CD4-positive, alpha-beta T cell treated with Interferon alpha-2 for 1 hour (primary cell): ENCODE results near the gene TRPM5.
A peak's percentile ranks its signal among the peaks of the same experiment; 100 is the strongest.

ENCODE experiments used
- DNase-seq, 2 donors: peaks; one replicate each; pipeline ENCODE4 v3.0.0-alpha.2; 2020 to 2022

The TRPM5 gene

DNA sequence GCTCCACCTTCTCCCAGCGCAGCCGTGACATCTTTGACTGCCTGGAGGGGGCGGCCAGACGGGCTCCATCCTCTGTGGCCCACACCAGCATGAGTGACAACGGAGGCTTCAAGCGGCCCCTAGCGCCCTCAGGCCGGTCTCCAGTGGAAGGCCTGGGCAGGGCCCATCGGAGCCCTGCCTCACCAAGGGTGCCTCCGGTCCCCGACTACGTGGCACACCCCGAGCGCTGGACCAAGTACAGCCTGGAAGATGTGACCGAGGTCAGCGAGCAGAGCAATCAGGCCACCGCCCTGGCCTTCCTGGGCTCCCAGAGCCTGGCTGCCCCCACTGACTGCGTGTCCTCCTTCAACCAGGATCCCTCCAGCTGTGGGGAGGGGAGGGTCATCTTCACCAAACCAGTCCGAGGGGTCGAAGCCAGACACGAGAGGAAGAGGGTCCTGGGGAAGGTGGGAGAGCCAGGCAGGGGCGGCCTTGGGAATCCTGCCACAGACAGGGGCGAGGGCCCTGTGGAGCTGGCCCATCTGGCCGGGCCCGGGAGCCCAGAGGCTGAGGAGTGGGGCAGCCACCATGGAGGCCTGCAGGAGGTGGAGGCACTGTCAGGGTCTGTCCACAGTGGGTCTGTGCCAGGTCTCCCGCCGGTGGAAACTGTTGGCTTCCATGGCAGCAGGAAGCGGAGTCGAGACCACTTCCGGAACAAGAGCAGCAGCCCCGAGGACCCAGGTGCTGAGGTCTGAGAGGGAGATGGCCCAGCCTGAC lies 41.2 kb downstream of the TRPM5 start:
- no peak for DNase-seq

DNA sequence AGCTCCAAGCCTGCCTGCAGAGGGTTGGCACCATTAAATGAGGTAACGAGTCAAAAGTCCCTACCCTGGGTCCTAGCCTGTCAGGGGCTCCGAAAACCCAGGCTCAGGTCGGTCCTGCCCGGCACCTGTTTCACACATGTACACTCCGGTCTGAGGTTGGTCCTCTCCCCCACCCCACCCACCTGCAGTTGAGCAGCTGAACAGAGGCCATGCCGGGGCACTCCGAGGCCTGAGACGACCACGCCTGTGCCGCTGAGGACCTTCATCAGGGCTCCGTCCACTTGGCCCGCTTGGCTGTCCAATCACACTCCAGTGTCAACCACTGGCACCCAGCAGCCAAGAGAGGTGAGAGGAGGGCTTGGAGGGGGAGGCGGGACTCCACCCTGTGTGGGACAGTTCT lies 42.2 kb downstream of the TRPM5 start:
- DNase-seq: no peak

DNA sequence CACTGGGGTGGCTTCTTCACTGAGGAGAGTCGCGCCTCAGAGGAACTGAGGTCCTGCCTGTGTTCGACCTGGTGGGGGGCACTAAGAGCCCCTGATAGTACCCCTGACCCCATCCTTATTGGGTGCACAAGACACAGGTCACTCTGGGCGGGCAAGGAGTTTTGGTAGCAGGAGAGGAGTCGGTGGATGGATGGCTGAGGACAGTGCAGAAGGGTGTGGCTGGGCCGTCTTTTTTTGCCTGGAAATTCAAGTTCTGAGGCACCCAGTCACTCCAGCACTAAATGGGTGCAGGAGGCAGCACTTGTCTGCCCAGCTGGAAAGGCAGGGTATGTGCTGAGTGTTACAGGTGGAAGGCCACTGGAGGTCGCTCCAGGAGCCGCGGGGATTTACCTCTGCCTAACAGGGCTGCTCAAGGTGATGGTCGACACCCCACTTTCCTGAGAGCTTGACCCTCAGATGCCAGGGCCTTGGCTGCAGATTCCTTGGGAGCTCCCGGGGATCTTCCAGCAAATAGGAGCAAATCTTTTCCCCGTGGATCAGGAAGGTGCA lies 42.8 kb downstream of the TRPM5 start:
- DNase-seq: no peak

DNA sequence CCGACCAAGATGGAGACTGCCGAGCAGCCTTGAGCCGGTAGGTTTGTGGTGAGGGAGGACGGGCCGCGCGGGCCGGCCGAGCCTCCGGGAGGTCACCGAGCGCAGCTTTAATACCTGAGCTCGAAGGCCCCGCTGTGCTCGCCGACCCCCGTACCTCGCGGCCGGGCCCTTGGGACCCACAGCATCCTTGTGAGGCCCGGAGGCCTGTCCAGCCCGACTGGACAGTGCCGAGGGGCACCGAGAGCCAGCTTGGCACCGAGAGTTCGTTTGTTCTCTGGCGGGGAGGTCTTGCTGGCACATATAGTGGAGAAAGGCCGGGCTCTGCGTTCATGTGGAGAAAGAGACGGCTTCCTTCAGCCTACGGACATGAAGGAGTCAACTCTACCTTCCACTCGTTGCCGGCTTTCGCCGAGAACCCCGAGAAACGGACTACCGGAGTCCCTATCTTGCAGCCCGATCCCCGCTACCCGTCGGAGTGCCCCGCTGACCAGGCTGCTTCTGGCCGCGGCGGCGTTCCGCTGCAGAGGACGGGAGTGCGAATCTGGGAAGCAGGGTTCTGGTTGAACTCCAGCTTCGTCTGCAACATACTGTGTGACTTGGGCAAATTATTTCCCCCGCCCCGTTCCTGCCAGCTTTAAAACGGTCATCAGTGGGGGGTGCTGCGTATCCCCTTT lies 43.4 kb downstream of the TRPM5 start:
- no peak for DNase-seq

DNA sequence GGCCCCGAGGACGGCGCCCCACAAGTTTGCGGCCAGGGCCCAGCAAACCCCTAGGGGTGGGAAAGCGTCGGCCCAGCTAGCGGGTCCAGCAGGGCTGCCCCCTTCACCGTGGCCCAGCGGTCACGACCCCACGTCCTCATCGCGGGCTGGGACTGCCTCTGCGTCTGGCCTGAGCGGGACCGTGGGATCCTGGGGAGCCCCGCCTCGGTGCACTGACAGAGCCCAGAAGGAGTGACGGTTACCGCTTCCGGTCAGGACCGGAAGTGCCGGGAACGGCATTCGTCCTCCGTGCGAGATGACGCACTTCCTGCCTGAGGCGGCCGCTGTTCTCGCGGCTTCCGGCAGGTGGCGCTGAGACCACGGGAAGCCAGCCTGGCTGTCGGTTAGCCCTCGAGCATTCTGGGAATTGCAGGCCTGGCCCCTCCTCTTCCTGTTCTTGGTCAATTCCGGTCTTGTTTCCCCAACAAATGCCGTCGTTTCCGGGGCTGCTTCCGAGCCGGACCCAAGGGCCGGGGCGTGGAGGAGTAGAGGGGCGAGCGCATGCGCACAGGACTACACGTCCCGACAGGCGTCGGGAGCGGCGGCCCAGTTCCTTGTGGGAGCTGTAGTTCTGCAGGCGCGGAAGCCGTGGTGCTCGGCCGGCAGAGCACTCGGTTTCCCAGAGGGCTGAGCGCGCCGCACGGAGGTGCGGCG lies 44.1 kb downstream of the TRPM5 start, which contains the start of gene TSSC4:
Gene TSSC4, plus strand, starts transcription at position 682 of the 693 bp plus-strand sequence. CDS start 1,884 bp downstream, outside the sequence.
- DNase-seq: peak; percentile 100

DNA sequence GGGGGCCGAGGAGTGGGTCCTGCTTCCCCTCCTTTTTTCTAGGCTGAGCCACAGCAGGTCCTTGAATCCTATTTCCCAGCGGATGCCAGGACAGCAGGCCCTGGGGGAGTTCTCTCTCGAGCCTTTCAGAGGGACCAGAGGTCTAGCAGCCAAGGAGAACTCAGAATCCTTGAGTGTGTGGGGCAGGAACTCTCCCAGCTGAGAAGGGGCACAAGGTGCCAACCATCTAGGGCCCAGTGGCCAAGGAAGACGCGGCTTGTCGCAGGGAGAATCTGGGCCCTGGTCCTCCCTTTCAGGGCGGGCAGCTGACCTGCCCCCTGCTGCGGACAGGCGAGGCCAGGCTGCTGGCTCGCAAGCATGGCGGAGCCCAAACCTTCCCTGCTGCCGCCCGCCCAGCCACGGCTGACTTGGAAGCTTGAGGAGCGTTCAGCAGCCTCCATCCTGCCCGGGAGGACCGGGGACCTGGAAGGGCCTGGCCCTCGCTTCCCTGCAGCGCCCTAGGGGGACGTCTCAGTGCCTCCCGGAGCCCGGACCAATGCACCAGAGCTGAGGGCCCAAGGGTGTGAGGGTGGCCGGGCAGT lies 44.7 kb downstream of the TRPM5 start:
- no peak for DNase-seq

DNA sequence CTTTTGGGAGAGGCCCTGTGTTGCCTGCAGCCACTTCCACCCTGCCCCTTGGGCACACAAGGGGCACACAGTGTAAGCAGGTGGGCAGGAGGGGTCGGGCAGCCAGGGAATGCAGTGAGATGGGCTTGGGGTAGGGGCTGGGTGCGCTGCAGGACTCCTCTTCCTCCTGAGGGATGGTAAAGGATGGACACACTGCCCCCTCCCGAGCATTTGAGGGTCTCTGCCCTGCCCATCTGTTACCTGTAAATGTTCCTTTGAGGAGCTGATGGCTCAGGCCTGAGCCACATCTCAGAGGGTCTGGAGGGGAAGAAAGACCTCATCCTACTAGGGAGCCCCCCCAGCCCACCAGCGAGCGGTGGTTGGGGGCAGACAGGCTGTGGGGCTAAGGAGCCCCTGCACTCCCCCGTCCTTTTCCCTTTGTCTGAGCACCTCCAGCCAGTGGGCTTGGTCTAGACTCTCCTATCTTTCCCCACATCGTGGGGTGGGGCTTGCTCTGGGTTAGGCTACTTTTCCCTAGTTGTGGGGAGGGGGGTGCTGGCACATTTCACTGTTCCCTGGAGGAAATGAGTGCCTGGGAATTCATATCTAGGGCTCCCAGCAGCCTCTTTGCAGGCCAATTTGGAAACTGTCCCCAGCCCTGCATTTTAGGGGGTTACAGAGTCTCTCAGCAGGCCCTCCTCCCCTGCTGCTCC lies 45.5 kb downstream of the TRPM5 start:
- no peak for DNase-seq

DNA sequence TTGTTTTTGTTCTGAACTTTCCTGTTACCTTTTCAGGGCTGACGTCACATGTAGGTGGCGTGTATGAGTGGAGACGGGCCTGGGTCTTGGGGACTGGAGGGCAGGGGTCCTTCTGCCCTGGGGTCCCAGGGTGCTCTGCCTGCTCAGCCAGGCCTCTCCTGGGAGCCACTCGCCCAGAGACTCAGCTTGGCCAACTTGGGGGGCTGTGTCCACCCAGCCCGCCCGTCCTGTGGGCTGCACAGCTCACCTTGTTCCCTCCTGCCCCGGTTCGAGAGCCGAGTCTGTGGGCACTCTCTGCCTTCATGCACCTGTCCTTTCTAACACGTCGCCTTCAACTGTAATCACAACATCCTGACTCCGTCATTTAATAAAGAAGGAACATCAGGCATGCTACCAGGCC lies 47.3 kb downstream of the TRPM5 start:
- no peak for DNase-seq

DNA sequence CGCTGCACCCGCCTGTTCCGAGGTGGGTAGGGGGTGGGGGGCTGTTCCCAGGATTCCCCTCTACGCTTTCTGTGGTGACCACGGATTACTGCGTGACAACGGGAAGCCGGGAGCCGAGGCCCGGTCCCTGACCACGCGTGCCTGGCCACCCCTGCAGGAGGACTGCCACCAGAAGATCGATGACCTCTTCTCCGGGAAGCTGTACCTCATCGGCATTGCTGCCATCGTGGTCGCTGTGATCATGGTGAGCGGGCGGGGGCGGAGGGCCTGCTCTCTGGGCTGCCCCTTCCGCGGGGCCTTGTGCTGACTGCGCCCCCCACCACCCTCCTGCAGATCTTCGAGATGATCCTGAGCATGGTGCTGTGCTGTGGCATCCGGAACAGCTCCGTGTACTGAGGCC lies 47.8 kb downstream of the TRPM5 start:
- no peak for DNase-seq

DNA sequence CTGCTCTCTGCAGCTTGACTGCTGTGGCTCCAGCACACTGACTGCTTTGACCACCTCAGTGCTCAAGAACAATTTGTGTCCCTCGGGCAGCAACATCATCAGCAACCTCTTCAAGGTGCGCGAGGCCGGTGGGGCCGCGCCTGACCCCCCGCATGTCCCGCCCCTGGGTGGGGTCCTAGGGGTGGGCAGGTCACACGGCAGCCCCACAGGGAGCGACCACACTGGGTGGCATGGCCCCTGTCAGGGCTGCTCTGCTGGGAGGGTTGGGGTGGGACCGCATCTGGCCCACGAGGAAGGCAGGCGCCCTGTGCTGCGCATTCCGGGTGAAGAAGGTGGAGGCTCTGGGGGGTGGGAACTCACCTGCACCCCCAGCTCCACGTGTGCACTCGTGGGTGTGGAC lies 48.5 kb downstream of the TRPM5 start:
- DNase-seq: no peak

DNA sequence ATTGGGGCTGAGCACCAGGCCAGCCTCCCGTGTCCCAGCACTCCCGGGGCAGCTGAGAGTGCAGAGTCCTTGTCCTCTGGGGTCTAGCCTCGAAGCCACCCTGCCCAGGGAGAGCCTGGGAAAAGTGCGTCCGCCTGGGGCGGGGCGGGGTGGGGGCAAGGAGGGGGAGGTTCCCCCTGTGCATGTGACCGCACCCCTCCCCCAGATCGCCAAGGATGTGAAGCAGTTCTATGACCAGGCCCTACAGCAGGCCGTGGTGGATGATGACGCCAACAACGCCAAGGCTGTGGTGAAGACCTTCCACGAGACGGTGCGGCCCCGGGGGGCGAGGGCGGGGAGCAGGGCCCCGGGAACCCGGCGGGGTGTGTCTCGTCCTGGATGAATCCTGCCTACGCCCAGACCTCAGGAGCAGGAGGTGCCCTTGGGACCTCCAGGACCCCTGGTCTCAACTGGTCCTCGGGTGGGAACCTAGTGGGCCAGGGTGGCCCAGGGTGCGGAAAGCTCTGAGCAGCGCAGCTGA lies 49.0 kb downstream of the TRPM5 start:
- DNase-seq: no peak

DNA sequence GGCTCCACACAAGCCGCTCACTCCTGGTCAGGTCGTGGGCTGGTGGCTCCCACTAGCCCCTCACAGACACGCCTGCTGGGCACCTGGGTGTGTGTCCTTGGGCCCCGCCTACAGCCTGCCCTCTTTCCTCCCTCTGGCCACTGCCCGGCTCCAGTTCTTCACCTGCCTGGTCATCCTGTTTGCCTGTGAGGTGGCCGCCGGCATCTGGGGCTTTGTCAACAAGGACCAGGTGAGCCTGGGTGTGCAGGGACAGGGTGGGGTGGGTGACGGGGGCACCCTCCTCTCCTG lies 49.6 kb downstream of the TRPM5 start:
- DNase-seq: no peak
